GM18868 (cell line): ENCODE data around the gene PFN2.

Experiments
- ATAC-seq: cut with Tn5 transposase; IDR thresholded peaks from one replicate; pipeline ENCODE4 v1.9.1; 2021; ENCODE audit warnings: mild to moderate bottlenecking, moderate library complexity; ENCODE audit not compliant: unreplicated experiment

The PFN2 gene

DNA sequence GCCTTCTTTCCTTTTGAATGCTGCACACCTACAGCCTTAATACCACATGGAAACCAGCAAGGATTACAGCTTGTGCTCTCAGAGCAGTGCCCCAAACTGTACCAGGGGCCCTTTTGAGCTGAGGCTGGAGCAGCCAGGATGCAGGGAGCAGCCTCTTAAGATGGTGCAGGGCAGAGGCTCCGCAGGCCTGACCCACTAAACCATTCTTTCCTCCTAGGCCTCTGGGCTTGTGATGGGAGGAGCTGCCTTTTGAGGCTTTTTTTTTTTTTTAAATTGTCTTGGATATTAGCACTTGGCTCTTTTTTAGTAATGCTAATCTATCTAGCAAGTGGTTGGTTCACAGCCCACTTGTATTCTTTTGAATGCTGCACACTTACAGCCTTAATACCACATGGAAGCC lies 37.7 kb downstream of the PFN2 start:
- no peak for ATAC-seq

DNA sequence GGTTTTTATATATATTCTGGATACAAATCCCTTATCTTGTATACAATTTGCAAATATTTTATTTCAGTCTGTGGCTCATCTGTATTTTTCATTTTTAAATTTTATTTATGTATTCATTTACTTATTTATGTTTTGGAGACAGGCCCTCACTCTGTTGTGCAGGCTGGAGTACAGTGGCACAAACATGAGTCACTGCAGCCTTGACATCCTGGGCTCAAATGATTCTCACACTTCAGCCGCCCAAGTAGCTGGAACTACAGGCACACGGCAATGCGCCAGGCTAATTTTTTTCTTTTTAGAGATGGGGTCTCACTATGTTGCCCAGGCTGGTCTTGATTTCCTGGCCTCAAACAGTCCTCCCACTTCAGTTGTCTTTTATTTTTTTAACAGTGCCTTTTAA lies 50.6 kb downstream of the PFN2 start:
- no peak for ATAC-seq

DNA sequence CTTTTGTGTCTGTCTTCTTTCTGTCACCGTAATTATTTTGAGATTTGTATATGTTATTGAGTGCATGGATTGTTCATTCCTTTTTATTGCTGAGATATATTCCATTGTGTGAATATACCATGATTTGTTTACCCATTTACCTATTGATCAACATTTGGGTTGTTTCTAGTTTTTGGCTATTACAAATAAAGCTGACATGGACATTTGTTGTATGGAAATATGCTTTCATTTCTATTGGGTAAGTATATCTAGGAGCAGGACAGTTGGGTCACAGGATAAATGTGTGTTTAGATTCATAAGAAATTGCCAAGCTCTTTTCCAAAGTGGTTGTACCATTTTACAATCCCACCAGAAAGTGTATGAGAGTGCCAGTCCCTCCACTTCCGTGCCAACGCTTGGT lies 51.2 kb downstream of the PFN2 start:
- no peak for ATAC-seq

DNA sequence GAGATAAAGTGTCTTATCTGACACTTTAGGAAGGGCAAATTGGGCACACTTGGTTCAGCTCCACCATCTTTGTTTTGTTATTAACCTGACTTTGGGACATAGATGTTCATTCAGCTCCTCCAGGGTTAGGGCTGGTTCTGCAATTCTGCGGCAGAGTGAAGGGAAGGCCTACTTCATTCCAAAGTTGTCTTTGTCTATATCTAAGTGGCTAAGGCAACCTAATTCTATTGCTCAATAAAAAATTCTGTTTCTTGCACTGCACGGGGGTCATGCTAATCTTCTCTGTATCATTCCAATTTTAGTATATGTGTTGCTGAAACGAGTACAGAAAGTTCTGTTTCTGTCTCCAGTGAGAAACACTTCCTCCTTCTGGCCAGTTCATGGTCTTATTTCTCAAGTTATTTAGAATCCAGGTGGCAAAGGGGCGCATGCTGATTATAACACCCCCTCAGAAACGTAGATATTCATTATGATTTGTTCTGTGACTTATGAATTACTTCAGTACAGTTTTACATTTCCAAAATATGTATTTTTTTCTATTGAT lies 53.5 kb downstream of the PFN2 start:
- ATAC-seq = no peak
